ENCODE measurements around the gene SPINK4. TPM values are rescaled to one million over a fixed set of nuclear protein-coding genes. Genes with fewer than 3 reads are reported as not detected.

SPINK4 gene
- total RNA-seq, 1 experiment from 2014 or later, result not detected

- no peak for DNase-seq (ENCODE audit: low read depth)
Observed at GRCh38 chr9:33291901-33292300, 51.9 kb downstream of the SPINK4 start.

GRCh38 chr9:33293782-33294181 lies 53.8 kb downstream of the SPINK4 start:
- DNase-seq (ENCODE audit: low read depth), result no peak

- no peak for DNase-seq (ENCODE audit: low read depth)
Observed at GRCh38 chr9:33294670-33295432, 54.9 kb downstream of the SPINK4 start.

- DNase-seq (ENCODE audit: low read depth), result no peak
Observed at GRCh38 chr9:33295571-33295970, 55.6 kb downstream of the SPINK4 start.

- DNase-seq (ENCODE audit: low read depth), result no peak
Observed at GRCh38 chr9:33297432-33297831, 57.5 kb downstream of the SPINK4 start.

Other genes starting within 250 kb of the SPINK4 start
- 47.6 and 53.1 TPM in 2 replicates for gene APTX, start 238.5 kb upstream of the SPINK4 start, total RNA-seq (2014; rRNA removed; shearing (Covaris generic))
- 265 and 312 TPM in 2 replicates for gene DNAJA1, start 214.9 kb upstream of the SPINK4 start, total RNA-seq (2014; rRNA removed; shearing (Covaris generic))
- gene SMU1, start 163.5 kb upstream of the SPINK4 start, total RNA-seq (2014; rRNA removed; shearing (Covaris generic)), result 30.6 and 36.0 TPM in 2 replicates
- 35.6 and 69.6 TPM in 2 replicates for gene B4GALT1, start 72.8 kb upstream of the SPINK4 start, total RNA-seq (2014; rRNA removed; shearing (Covaris generic))
- gene BAG1, start 24.5 kb downstream of the SPINK4 start, total RNA-seq (2014; rRNA removed; shearing (Covaris generic)), result 60.1 and 72.0 TPM in 2 replicates
- gene CHMP5, start 24.9 kb downstream of the SPINK4 start, total RNA-seq (2014; rRNA removed; shearing (Covaris generic)), result 217 and 248 TPM in 2 replicates
- gene NFX1, start 50.3 kb downstream of the SPINK4 start, total RNA-seq (2014; rRNA removed; shearing (Covaris generic)), result 21.4 and 24.5 TPM in 2 replicates
- 0.17 TPM in 1 of 2 replicates, not detected in the other for gene AQP7, start 162.4 kb downstream of the SPINK4 start, total RNA-seq (2014; rRNA removed; shearing (Covaris generic))
- 0.57 and 1.1 TPM in 2 replicates for gene AQP3, start 207.4 kb downstream of the SPINK4 start, total RNA-seq (2014; rRNA removed; shearing (Covaris generic))
- gene NOL6, start 233.8 kb downstream of the SPINK4 start, total RNA-seq (2014; rRNA removed; shearing (Covaris generic)), result 30.2 and 39.3 TPM in 2 replicates

Data from M059J (cell line).